Activated naive CD8-positive, alpha-beta T cell treated with anti-CD3 and anti-CD28 coated beads, Interleukin-2, amount 10 ng/mL, durations not matched to agents 7 days and 5 days (primary cell): Measurements from ENCODE around the gene ZSCAN30. TPM values are rescaled to one million over a fixed set of nuclear protein-coding genes. Genes with fewer than 3 reads are reported as not detected.

Source experiments
- ATAC-seq: fragments of 150-1000 bp; cut with Tn5 transposase; one replicate; pipeline ENCODE4 v1.10.0; 2021; ENCODE audit warnings: low read depth, moderate library complexity
- POLR2A ChIA-PET: fragments of 350-600 bp; sonication (Branson Sonifier 250); formaldehyde crosslinking; loops from one replicate; lab custom pipeline; 2021; ENCODE audit warnings: antibody characterized with exemption; lab: Charles Lee
- DNase-seq: peaks from one replicate; pipeline ENCODE4 v3.0.0; 2021
- H3K27ac Mint-ChIP-seq: one replicate; pipeline ENCODE4 v1.8.0; 2022; ENCODE audit warnings: mild to moderate bottlenecking, mixed read lengths
- H3K27me3 Mint-ChIP-seq: one replicate; pipeline ENCODE4 v1.8.0; 2022; ENCODE audit warnings: mild to moderate bottlenecking, moderate library complexity, mixed read lengths
- H3K36me3 Mint-ChIP-seq: one replicate; pipeline ENCODE4 v1.8.0; 2021; ENCODE audit warnings: mild to moderate bottlenecking, mixed read lengths
- H3K4me1 Mint-ChIP-seq: one replicate; pipeline ENCODE4 v1.8.0; 2021; ENCODE audit warnings: mixed read lengths
- H3K4me3 Mint-ChIP-seq: one replicate; pipeline ENCODE4 v1.8.0; 2022; ENCODE audit warnings: mild to moderate bottlenecking, moderate library complexity, mixed read lengths
- H3K9me3 Mint-ChIP-seq: one replicate; pipeline ENCODE4 v1.8.0; 2021; ENCODE audit warnings: mixed read lengths
- total RNA-seq, 2 experiments: library from RNA; stranded (reverse); gene quantifications; one replicate each; pipeline ENCODE4 v1.2.3, GENCODE V29; 2021

The ZSCAN30 gene
- total RNA-seq, 2 experiments from 2014 or later: 18.8 to 23.5 TPM

- Mint-ChIP-seq H3K4me3 (peak overlapping the region; percentile 54), H3K27ac (peak overlapping the region; percentile 51), H3K27me3 (no peaks in the 10 kb centered on the region), H3K4me1 (peaks cover 19% of the 10 kb centered on the region), H3K9me3 (peaks cover 17% of the 10 kb centered on the region), H3K36me3 (peaks cover 53% of the 10 kb centered on the region)
- ATAC-seq: no peak
- POLR2A ChIA-PET: interaction anchor here (0.6 to 2.5 kb wide), 3 partner anchors 22 to 42 kb away, joined by 3 to 17 read pairs (median 16); partner anchors contain the start of genes ZNF397 and ZSCAN30
- DNase-seq: peak; percentile 41
Observed at GRCh38 chr18:35267809-35268208, 22.2 kb downstream of the ZSCAN30 start.

- POLR2A ChIA-PET: interaction anchor here (2.3 to 2.5 kb wide), 2 partner anchors 22 to 27 kb away, joined by 16 to 17 read pairs; partner anchors contain the start of genes ZNF397 and ZSCAN30
- ATAC-seq: peak; percentile 66
- Mint-ChIP-seq H3K4me3 (peak overlapping the region; percentile 87), H3K27ac (peak overlapping the region; percentile 96), H3K27me3 (no peaks in the 10 kb centered on the region), H3K36me3 (peaks cover 59% of the 10 kb centered on the region), H3K4me1 (peaks cover 19% of the 10 kb centered on the region), H3K9me3 (peaks cover 14% of the 10 kb centered on the region)
- peak; percentile 68 for DNase-seq
Observed at GRCh38 chr18:35267161-35267651, 22.8 kb downstream of the ZSCAN30 start.

GRCh38 chr18:35264409-35264808 lies 25.6 kb downstream of the ZSCAN30 start:
- Mint-ChIP-seq H3K4me1 (peaks cover 19% of the 10 kb centered on the region), H3K4me3 (no peak overlapping the region), H3K9me3 (peaks cover 24% of the 10 kb centered on the region), H3K27me3 (no peaks in the 10 kb centered on the region), H3K27ac (no peak overlapping the region), H3K36me3 (peaks cover 79% of the 10 kb centered on the region)
- DNase-seq: no peak
- ATAC-seq: no peak
- POLR2A ChIA-PET: no interaction called here

GRCh38 chr18:35256947-35257346 lies 33.1 kb downstream of the ZSCAN30 start:
- Mint-ChIP-seq H3K27me3 (no peaks in the 10 kb centered on the region), H3K9me3 (peaks cover 47% of the 10 kb centered on the region), H3K4me3 (no peak overlapping the region), H3K4me1 (no peaks in the 10 kb centered on the region), H3K36me3 (peaks cover 74% of the 10 kb centered on the region), H3K27ac (peak overlapping the region; percentile 13)
- DNase-seq: no peak
- ATAC-seq: no peak
- POLR2A ChIA-PET: no interaction called here

- peaks cover 77% of the 10 kb centered on the region for H3K36me3 Mint-ChIP-seq
- POLR2A ChIA-PET: interaction anchor here (1.4 kb wide), 1 partner anchor 9 kb away, joined by 4 read pairs; no protein-coding TSS in a partner anchor
- H3K27me3 Mint-ChIP-seq: no peaks in the 10 kb centered on the region
- H3K4me1 Mint-ChIP-seq: no peaks in the 10 kb centered on the region
- no peak for ATAC-seq
- no peak overlapping the region for H3K4me3 Mint-ChIP-seq
- H3K9me3 Mint-ChIP-seq: peaks cover 51% of the 10 kb centered on the region
- H3K27ac Mint-ChIP-seq: no peak overlapping the region
- no peak for DNase-seq
Observed at GRCh38 chr18:35253655-35254287, 36.3 kb downstream of the ZSCAN30 start.

GRCh38 chr18:35252466-35252865 lies 37.6 kb downstream of the ZSCAN30 start:
- Mint-ChIP-seq H3K4me3 (no peak overlapping the region), H3K4me1 (no peaks in the 10 kb centered on the region), H3K27me3 (no peaks in the 10 kb centered on the region), H3K27ac (no peak overlapping the region), H3K9me3 (peaks cover 55% of the 10 kb centered on the region), H3K36me3 (peaks cover 82% of the 10 kb centered on the region)
- no peak for DNase-seq
- POLR2A ChIA-PET: no interaction called here
- ATAC-seq: no peak

- ATAC-seq (no peak), DNase-seq (no peak)
- Mint-ChIP-seq H3K4me1 (peaks cover 2% of the 10 kb centered on the region), H3K27ac (no peak overlapping the region), H3K9me3 (peaks cover 69% of the 10 kb centered on the region), H3K4me3 (no peak overlapping the region), H3K27me3 (no peaks in the 10 kb centered on the region), H3K36me3 (peaks cover 95% of the 10 kb centered on the region)
- POLR2A ChIA-PET: no interaction called here
Observed at GRCh38 chr18:35248429-35248828, 41.6 kb downstream of the ZSCAN30 start.

- Mint-ChIP-seq H3K9me3 (peaks cover 64% of the 10 kb centered on the region), H3K27me3 (no peaks in the 10 kb centered on the region), H3K36me3 (peaks cover 95% of the 10 kb centered on the region), H3K4me1 (peaks cover 2% of the 10 kb centered on the region), H3K4me3 (no peak overlapping the region), H3K27ac (no peak overlapping the region)
- POLR2A ChIA-PET: interaction anchor here (1.0 kb wide), 1 partner anchor 42 kb away, joined by 3 read pairs; the partner anchor contains the start of gene ZSCAN30
- ATAC-seq (no peak), DNase-seq (no peak)
Observed at GRCh38 chr18:35247412-35248249, 42.4 kb downstream of the ZSCAN30 start.

GRCh38 chr18:35246831-35247230 lies 43.2 kb downstream of the ZSCAN30 start:
- H3K4me3 Mint-ChIP-seq: no peak overlapping the region
- peaks cover 2% of the 10 kb centered on the region for H3K4me1 Mint-ChIP-seq
- H3K27ac Mint-ChIP-seq: no peak overlapping the region

GRCh38 chr18:35245719-35246317 lies 44.2 kb downstream of the ZSCAN30 start:
- DNase-seq: no peak
- H3K9me3 Mint-ChIP-seq: peaks cover 55% of the 10 kb centered on the region
- H3K27me3 Mint-ChIP-seq: no peaks in the 10 kb centered on the region
- POLR2A ChIA-PET: no interaction called here
- H3K4me1 Mint-ChIP-seq: peaks cover 2% of the 10 kb centered on the region
- no peak for ATAC-seq
- H3K36me3 Mint-ChIP-seq: peaks cover 84% of the 10 kb centered on the region
- H3K27ac Mint-ChIP-seq: no peak overlapping the region
- no peak overlapping the region for H3K4me3 Mint-ChIP-seq

More at GRCh38 chr18:35246831-35247230, 43.2 kb downstream of the ZSCAN30 start:
- no peak for ATAC-seq
- H3K9me3 Mint-ChIP-seq: peaks cover 60% of the 10 kb centered on the region
- no peaks in the 10 kb centered on the region for H3K27me3 Mint-ChIP-seq
- no peak for DNase-seq
- peaks cover 94% of the 10 kb centered on the region for H3K36me3 Mint-ChIP-seq
- POLR2A ChIA-PET: interaction anchor here (1.0 kb wide), 1 partner anchor 43 kb away, joined by 3 read pairs; the partner anchor contains the start of gene ZSCAN30

GRCh38 chr18:35244671-35245070 lies 45.4 kb downstream of the ZSCAN30 start:
- ATAC-seq (no peak), DNase-seq (no peak)
- H3K4me3 Mint-ChIP-seq: no peak overlapping the region
- H3K27me3 Mint-ChIP-seq: no peaks in the 10 kb centered on the region
- no peak overlapping the region for H3K27ac Mint-ChIP-seq
- H3K36me3 Mint-ChIP-seq: peaks cover 73% of the 10 kb centered on the region
- peaks cover 45% of the 10 kb centered on the region for H3K9me3 Mint-ChIP-seq
- peaks cover 2% of the 10 kb centered on the region for H3K4me1 Mint-ChIP-seq
- POLR2A ChIA-PET: interaction anchor here (0.8 kb wide), 1 partner anchor 10 kb away, joined by 4 read pairs; no protein-coding TSS in a partner anchor

- Mint-ChIP-seq H3K4me1 (peaks cover 5% of the 10 kb centered on the region), H3K4me3 (no peak overlapping the region), H3K27me3 (no peaks in the 10 kb centered on the region), H3K36me3 (peaks cover 55% of the 10 kb centered on the region), H3K27ac (no peak overlapping the region), H3K9me3 (peaks cover 36% of the 10 kb centered on the region)
- POLR2A ChIA-PET: interaction anchor here (0.8 to 1.5 kb wide), 2 partner anchors 47 to 200 kb away, joined by 4 read pairs; partner anchors contain the start of gene ZSCAN30
- no peak for ATAC-seq
- DNase-seq: no peak
Observed at GRCh38 chr18:35242426-35242825, 47.6 kb downstream of the ZSCAN30 start.

- Mint-ChIP-seq H3K4me1 (peaks cover 5% of the 10 kb centered on the region), H3K4me3 (peak overlapping the region; percentile 96), H3K27me3 (no peaks in the 10 kb centered on the region), H3K36me3 (peaks cover 45% of the 10 kb centered on the region), H3K27ac (peak overlapping the region; percentile 89), H3K9me3 (peaks cover 28% of the 10 kb centered on the region)
- DNase-seq (no peak), ATAC-seq (no peak)
- POLR2A ChIA-PET: interaction anchor here (0.6 to 2.5 kb wide), 7 partner anchors 26 to 377 kb away, joined by 3 to 21 read pairs (median 4); partner anchors contain the start of genes ZNF24 and ZSCAN30
Observed at GRCh38 chr18:35241448-35241804, 48.6 kb downstream of the ZSCAN30 start.
